ENCODE measurements around the gene HNRNPU.

Gene HNRNPU

GRCh38 chr1:244869950-244870349 is 5.6 kb upstream of the HNRNPU start:
- DNase-seq (ENCODE audit: low read depth): no peak
- H3K4me3 ChIP-seq (ENCODE audit: low read length): no peak overlapping the region
- TF ChIP-seq CTCF (IDR thresholded peaks at IDR 0.05; ENCODE audit: insufficient read depth, low read depth, low read length, missing control alignments): no peak

- no peak for DNase-seq (ENCODE audit: low read depth)
- no peak for TF ChIP-seq CTCF (IDR thresholded peaks at IDR 0.05; ENCODE audit: insufficient read depth, low read depth, low read length, missing control alignments)
- H3K4me3 ChIP-seq (ENCODE audit: low read length): no peak overlapping the region
Observed at GRCh38 chr1:244869364-244869827, 5.1 kb upstream of the HNRNPU start.

- no peak for TF ChIP-seq CTCF (IDR thresholded peaks at IDR 0.05; ENCODE audit: insufficient read depth, low read depth, low read length, missing control alignments)
- DNase-seq (ENCODE audit: low read depth): no peak
Observed at GRCh38 chr1:244868484-244869363, 4.4 kb upstream of the HNRNPU start.

GRCh38 chr1:244866355-244866754 is 2.0 kb upstream of the HNRNPU start:
- H3K4me3 ChIP-seq (ENCODE audit: low read length): no peak overlapping the region
- TF ChIP-seq CTCF (IDR thresholded peaks at IDR 0.05; ENCODE audit: insufficient read depth, low read depth, low read length, missing control alignments): no peak
- DNase-seq (ENCODE audit: low read depth): no peak

More at GRCh38 chr1:244868484-244869363, 4.4 kb upstream of the HNRNPU start:
- H3K4me3 ChIP-seq (ENCODE audit: low read length): no peak overlapping the region

GRCh38 chr1:244865820-244866219 is 1.5 kb upstream of the HNRNPU start:
- no peak for TF ChIP-seq CTCF (IDR thresholded peaks at IDR 0.05; ENCODE audit: insufficient read depth, low read depth, low read length, missing control alignments)
- DNase-seq (ENCODE audit: low read depth): no peak
- no peak overlapping the region for H3K4me3 ChIP-seq (ENCODE audit: low read length)

- TF ChIP-seq CTCF (IDR thresholded peaks at IDR 0.05; ENCODE audit: insufficient read depth, low read depth, low read length, missing control alignments): no peak
- no peak for DNase-seq (ENCODE audit: low read depth)
- H3K4me3 ChIP-seq (ENCODE audit: low read length): peak overlapping the region; percentile 93
Observed at GRCh38 chr1:244865028-244865371, 657 bp upstream of the HNRNPU start.

Measured in epithelial cell of esophagus (primary cell).